NB4 (cell line): ENCODE data around the gene AGPS.

Source experiments
- CTCF ChIP-seq: IDR thresholded peaks from one replicate; pipeline ENCODE4 v1.5.1; 2012; ENCODE audit warnings: low read depth, low read length
- MAX ChIP-seq: IDR thresholded peaks from 2 replicates; pipeline ENCODE4 v1.6.1; 2011; ENCODE audit warnings: low read depth, low read length
- POLR2A ChIP-seq: IDR thresholded peaks from 2 replicates; pipeline ENCODE4 v1.6.1; 2011; ENCODE audit warnings: mild to moderate bottlenecking; ENCODE audit not compliant: insufficient read length; ENCODE audit errors: extremely low read depth

GRCh38 chr2:177455187-177455586, 62.6 kb downstream of the AGPS start:
- TF ChIP-seq MAX (no peak), POLR2A (no peak), CTCF (no peak)
